ENCODE results near the gene ZNF101.

The ZNF101 gene

DNA sequence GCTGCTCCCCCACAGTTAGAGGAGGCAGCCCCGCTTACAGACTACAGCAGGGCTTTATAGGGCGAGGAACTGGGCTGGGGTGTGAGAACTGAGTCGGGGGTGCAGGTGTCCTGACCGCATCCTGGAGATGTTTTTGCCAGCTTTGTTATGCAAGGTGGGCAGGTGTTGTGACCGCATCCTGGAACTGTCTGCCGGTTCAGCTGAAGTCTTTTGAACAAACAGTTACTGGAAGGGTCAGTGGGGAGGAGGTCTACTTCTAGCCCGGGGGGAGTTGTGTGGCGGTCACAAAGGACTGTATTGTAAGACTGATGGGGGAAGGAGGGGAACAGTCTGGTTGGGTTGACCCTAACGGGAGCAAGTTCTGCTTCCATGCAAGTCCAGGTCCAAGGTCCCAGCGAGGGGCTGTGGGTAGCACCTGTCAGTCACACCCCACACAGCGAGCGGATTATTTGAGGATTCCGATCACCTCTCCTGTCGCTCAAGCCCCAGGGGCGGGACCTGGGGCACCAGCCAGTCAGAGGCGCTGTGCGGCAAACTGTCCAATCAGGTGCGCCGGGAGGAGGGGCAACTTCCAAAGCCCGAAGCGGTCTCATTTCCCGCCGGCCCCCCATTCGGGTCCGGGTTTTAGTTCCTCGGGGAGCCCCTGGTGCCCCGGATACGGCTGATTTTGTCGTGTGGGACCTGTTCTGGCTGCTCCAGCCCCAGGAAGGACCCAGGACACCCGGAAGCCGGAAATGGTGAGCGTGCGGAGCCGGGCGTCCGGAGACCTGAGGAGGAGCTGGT, at the start of gene ZNF101:
ZNF101 (plus strand) TSS at position 610 of the 783 bp plus-strand sequence; CDS start at position 735, 125 bp downstream.
- DNase-seq, result peak; percentile 97

DNA sequence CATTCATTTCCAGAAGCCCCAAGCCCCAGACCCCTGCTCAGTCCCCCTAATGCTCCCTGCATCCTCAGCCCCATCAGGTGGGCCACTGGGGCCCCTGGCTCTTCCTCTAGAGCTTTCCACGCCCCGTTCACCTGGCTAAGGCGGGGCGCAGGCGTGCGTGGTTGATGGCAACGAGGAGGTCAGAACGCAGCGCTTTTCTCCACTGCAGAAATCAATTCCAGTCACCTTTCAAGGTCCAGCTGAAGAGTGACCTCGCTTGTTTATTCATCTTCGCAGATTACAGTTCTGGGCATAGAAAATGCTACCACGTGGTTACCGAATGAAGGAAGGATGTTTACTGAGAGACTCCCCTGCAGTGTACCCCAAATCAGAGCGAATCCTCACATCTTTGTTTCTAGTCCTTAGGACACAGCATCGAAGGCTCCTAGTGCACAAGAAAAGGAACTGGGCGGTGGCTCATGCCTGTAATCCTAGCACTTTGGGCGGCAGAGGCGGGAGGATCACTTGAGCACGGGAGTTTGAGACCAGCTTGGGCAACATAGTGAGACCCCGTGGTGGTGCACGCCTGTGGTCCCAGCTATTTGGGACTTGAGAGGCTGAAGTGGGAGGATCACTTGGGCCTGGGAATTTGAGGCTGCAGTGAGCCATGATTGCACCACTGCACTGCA, 49.3 kb upstream of the ZNF101 start:
- DNase-seq, result no peak

GRCh38 chr19:19619849-19620210, 48.8 kb upstream of the ZNF101 start:
- DNase-seq, result no peak

DNA sequence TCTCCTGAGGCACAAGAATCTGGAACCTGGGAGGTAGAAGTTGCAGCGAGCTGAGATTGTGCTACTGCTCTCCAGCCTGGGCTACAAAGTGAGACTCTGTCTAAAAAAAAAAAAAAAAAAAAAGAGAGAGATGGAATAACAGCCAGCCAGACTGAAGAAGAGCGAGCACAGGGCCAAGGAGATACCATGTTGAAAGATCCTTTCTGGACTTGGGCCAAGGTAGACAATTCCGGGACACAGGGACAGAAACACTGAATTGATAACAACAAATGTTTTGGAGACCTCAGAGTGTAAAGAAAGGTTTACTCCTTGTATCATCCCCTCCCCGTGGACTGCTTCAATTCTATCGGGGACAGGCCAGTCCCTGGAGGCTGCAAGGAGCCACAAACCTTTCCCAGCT, 45.3 kb upstream of the ZNF101 start:
- DNase-seq, result no peak

- no peak for DNase-seq
These were observed 44.5 kb upstream of the ZNF101 start for GRCh38 chr19:19624032-19624570.

- DNase-seq, result no peak
These were observed 41.8 kb upstream of the ZNF101 start for GRCh38 chr19:19626516-19627472.

DNA sequence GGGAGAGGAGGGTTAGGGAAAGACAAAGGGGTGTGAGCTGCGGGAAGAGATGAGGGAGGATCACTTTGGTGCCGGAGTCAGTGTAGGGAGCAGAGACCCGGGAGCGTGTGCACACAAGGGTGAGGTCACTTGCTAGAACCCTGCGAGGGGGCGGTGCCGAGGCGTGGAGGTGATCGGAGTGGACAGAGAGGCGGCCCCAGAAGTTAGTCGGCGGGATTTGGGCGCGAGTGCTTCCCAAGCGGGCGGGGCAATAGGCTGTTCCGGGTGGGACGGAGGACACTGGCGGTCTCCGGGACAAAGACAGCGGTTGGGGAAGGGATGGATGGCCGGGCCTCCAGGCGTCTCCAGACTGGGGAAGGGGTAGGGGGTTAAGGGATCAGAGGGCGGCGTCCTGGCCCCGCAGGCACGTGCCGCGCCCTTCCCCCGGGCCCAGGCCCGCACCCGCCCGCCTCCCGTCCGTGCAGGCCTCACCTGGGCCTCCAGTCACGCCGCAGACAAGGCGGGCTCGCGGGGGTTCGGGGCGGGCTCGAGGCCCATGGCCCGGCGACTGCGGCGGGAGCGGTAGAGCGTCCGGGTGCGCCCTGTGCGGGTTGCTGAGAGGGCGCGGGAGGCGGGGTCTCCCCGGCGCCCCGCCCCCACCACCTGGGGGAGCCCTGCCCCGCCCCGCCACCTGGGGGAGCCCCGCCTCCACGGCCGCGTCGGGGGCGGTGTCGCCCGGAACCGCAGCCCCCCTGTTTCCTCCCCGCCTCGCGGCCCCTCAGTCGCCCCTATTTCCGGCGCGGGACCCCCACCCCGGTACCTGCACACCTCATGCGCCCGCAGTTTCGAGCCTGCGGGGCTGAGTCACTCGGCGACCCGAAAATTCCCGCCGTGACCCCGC, 40.8 kb upstream of the ZNF101 start, which contains the start of gene LPAR2:
LPAR2 (minus strand) TSS at position 600 of the 880 bp plus-strand sequence. CDS start 945 bp downstream, outside the sequence.
- DNase-seq, result peak; percentile 60

DNA sequence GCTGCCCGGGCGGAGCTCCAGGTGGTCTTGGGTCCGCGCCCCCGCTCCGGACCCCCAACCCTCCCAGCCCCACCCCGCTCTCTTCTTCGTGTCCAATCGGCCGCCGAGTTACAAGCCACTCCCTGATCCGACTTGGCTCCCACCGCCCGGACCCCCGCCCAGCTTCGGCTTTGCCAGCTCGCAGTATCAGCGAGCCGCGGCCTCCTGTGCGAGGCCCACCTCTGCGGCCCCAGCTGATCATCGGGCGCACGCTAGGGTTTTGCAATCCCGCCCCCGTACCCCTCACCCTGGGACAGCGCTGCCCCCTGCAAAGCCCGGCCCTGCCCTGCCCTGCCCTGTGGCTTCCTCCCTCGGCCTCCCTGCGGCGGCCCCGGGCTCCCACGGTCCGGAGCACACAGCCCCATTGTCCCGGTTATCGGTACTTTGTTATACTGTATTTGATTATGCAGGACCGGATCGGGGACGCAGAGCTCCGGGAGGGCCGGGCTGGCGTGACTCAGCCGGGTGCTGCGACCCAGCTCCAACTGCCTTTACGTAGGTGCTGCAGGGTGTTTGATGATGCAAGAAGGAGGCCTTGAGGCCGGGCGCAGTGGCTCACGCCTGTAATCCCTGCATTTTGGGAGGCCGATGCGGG, 40.0 kb upstream of the ZNF101 start:
- peak; percentile 54 for DNase-seq

GRCh38 chr19:19630062-19630414, 38.6 kb upstream of the ZNF101 start:
- no peak for DNase-seq

DNA sequence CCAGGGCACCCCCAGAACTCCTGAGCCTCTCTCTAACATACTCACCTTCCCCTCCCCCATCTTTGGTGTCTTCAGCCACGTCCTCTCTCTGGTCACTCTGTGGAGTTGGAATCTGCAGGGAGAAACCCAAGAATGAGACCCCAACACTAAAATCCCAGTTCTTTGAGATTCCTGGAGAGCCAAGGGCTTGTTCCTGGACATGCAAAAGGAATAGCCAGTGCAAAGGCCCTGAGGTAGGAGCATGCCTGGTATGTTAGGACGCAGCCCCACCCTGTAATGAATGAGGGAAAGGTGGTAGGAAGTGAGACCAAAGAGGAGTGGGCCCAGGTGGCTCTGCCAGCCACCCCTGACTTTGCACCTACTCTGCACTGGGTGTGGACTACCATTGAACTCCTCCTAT, 38.2 kb upstream of the ZNF101 start:
- DNase-seq, result no peak

DNA sequence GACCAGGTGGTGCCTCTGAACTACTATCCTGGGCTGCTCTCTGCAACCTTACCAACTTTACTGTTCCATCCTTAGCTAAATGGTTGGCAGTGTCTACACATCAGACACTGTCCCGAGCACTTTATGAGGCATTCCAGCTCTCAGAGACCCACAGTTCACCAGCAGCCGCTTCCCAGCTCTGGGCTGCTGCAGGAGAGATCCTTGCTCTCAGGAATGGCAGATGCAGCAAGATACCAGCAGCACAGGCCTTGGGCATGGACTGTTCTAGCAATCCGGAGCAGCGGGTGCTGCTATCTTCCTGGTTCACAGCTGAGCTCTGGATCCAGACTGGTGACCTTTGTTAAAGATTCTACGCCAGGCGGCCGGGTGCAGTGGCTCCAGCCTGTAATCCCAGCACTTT, 37.3 kb upstream of the ZNF101 start:
- no peak for DNase-seq

DNA sequence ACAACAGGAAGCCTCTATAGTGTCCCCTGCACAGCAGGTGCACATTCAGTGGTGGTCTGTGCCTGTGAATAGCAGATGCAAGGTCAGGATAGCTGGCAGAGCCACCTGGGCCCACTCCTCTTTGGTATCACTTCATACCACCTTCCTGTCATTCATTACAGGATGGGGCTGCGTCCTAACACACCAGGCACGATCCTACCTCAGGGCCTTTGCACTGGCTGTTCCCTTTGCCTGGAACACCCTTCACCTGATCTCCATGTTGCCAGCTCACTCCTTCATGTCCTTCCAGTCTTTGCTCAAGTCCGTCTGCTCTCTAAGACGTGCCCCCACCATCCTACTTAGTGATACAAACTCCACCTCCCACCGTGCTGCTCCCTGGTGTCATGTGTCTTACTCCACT, 36.0 kb upstream of the ZNF101 start:
- DNase-seq, result no peak

GRCh38 chr19:19633711-19634515, 34.7 kb upstream of the ZNF101 start:
- no peak for DNase-seq

- DNase-seq, result no peak
These were observed 33.9 kb upstream of the ZNF101 start for GRCh38 chr19:19634516-19635312.

GRCh38 chr19:19635313-19635702, 33.3 kb upstream of the ZNF101 start:
- no peak for DNase-seq

- no peak for DNase-seq
These were observed 32.0 kb upstream of the ZNF101 start for GRCh38 chr19:19636573-19637185.

DNA sequence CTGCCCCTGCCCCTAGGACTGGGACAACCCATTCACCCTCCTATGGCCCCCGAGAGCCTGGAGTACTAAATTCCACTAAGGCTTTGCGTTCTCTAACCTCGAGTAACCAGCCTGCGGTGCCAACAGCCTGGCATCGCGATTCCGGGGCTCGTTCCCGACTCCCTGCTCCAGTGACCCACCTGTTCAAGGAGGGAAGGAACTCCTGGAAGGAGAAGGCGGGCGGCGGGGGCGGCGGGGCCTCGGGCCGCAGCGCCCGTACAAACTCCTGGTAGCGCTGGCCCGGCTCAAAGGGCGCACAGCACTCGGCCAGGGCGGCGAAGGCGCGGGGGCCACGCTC, 31.5 kb upstream of the ZNF101 start:
- no peak for DNase-seq

DNA sequence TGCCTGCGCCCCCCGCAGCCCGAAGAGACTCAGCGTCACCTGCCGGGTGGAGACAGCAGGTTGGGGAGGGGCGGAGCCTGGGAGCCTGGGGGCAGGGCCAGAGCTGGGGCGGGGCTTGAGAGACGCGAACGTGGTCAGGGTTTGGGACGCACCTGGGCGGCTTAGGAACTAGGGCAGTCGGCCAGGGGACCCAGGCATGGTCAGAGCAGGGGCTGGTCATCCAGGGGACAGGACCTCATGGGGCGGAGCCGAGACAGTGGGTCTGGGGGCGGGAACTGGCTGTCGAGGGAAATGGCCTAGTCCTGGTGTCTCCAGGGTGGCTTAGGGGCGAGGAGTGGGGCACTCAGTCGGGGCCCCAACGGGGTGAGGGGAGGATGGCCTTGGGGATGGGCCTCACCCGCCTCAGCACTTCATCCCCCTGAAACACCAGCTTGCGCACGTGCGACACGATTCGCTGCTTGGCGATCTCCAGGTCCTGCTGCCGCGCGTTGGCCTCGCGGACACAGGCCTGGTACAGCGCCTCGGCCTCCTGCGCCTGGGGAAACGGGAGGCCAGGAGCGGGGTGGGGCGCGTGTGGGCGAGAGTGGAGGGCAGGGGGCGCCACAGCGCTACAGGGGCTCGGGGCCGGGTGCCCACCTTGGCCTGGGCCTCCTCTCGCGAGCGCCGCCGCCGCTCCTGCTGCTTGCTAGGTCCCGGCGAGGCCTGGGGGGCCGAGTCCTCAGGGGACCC, 31.0 kb upstream of the ZNF101 start:
- DNase-seq, result no peak

Data from stimulated activated CD4-positive, alpha-beta T cell treated with anti-CD3 and anti-CD28 coated beads, Interleukin-1b, Interleukin-23, amount 100 ng/mL, for 48 hours (primary cell).